Stimulated activated CD8-positive, alpha-beta memory T cell treated with anti-CD3 and anti-CD28 coated beads, Interleukin-7, amount 100 ng/mL, for 48 hours (primary cell): ENCODE measurements around the gene CATSPERD.
"Not testable (repeated sequence)": the region's sequence is repeated elsewhere in the genome, so short reads cannot be mapped to it uniquely, and the experiment has no call there.

ENCODE experiments used
- DNase-seq, 2 donors: peaks; one replicate each; pipeline ENCODE4 v3.0.0-alpha.2; 2020; ENCODE audit warnings: low read depth in 1 of 2; ENCODE audit errors: extremely low read depth in 1 of 2

The CATSPERD gene

GRCh38 chr19:5727453-5728050 lies 7.1 kb downstream of the CATSPERD start:
- no peak for DNase-seq

- not testable (repeated sequence) for DNase-seq
These were observed 12.7 kb downstream of the CATSPERD start for GRCh38 chr19:5733172-5733571.

GRCh38 chr19:5738423-5738822 lies 18.0 kb downstream of the CATSPERD start:
- no peak for DNase-seq

- DNase-seq = no peak
These were observed 21.6 kb downstream of the CATSPERD start for GRCh38 chr19:5742051-5742450.

- DNase-seq = no peak
These were observed 23.2 kb downstream of the CATSPERD start for GRCh38 chr19:5743630-5744029.

DNA sequence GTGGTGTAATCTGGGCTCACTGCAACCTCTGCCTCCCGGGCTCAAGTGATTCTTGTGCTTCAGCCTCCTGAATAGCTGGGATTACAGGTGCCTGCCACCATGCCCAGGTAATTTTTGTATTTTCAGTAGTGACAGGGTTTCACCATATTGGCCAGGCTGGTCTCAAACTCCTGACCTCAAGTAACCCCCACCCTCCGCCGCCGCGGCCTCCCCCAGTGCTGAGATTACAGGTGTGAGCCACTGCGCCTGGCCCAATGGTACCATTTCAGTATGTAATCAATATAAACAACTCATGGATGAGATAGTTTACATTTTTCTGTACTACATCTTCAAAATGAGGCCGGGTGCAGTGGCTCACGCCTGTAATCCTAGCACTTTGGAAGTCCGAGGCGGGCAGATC lies 24.6 kb downstream of the CATSPERD start:
- DNase-seq = not testable (repeated sequence)

- DNase-seq = not testable (repeated sequence)
These were observed 28.5 kb downstream of the CATSPERD start for GRCh38 chr19:5748920-5749319.

- DNase-seq = no peak
These were observed 29.1 kb downstream of the CATSPERD start for GRCh38 chr19:5749505-5749904.

DNA sequence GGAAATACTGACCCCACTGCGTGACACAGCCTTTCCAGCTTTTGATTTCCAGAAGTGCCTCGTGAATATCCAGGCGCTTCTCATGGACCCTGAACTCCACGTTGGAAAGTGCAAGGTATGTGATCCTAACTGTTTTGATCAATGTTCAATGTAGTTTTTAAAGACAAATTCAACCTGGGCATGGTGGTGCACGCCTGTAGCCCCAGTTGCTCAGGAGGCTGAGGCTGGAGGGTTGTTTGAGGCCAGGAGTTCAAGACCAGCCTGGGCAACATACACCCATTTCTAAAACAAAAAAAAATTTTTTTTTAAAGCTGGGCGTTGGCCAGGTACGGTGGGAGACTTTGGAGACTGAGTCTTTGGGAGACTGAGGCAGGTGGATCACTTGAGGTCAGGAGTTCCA lies 31.3 kb downstream of the CATSPERD start:
- no peak for DNase-seq

DNA sequence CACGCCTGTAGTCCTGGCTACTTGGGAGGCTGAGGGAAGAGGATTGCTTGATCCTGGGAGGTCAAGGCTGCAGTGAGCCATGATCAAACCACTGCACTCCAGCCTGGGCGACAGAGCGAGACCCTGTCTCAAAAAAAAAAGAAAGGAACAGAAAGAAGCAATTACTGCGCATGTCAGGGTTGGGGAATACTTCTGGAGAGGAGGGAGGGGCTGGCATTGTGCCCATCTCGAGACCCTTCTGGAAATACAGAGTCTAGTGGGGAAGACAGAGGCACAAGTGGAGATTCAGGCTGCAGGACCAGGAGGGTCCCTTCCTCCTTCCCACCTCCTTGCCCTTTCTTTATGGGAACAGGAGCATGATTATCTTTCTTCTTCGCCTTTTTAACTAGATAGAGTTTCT lies 33.3 kb downstream of the CATSPERD start:
- DNase-seq = no peak

DNA sequence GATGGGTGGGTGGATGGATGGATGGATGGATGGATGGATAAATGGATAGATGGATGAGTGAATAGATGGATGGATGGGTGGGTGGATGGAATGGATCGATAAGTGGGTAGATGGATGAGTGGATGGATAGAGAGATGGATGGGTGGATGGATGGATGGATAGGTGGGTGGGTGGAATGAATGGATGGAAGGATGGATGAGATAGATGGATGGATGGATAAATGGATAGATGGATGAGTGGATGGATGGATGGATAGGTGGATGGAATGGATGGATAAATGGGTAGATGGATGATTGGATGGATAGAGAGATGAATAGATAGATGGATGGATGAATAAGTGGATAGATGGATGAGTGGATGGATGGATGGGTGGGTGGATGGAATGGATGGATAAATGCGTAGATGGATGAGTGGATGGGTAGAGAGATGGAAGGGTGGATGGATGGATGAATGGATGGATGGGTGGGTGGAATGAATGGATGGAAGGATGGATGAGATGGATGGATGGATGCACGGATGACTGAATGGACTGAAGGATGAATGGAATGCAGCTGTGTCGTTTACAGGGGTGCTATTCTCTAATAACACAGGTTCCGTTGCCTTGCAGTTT lies 42.3 kb downstream of the CATSPERD start:
- DNase-seq = no peak

GRCh38 chr19:5765220-5765619 lies 44.8 kb downstream of the CATSPERD start:
- DNase-seq = no peak

- no peak for DNase-seq
These were observed 47.5 kb downstream of the CATSPERD start for GRCh38 chr19:5767949-5768348.

GRCh38 chr19:5772416-5772815 lies 52.0 kb downstream of the CATSPERD start:
- DNase-seq = no peak

- DNase-seq = no peak
These were observed 52.8 kb downstream of the CATSPERD start for GRCh38 chr19:5773276-5773675.

- DNase-seq = no peak
These were observed 54.5 kb downstream of the CATSPERD start for GRCh38 chr19:5774921-5775320.

DNA sequence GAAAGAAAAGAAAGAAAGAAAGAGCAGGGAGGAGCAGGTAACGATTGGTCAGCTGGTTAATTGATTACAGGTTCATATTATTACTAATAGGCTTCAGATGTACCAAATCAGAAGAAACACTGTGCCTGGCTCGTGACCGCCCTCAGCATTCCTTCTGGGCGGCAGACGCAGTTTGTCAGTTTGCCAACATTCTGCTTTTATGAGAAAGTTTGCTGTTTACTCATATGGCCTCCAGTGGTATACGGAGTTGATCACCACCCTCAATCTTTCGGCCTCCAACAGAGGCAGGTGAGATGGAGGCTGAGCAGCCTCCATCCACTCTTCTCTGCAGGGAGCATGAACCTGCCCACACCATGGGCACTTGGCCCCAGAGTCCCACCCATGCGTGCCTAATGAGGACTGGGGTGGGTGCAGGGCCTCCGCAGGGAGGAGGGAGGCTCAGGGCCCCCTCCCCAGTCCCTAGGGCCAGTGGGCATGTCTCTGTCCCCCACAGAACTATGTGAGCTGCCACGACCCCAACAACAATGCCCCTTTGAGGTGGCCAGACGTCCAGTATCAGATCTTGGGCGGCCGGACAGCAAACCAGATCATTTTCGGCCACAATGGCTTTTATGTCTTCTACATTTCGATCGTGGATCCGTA lies 55.4 kb downstream of the CATSPERD start:
- DNase-seq = no peak

DNA sequence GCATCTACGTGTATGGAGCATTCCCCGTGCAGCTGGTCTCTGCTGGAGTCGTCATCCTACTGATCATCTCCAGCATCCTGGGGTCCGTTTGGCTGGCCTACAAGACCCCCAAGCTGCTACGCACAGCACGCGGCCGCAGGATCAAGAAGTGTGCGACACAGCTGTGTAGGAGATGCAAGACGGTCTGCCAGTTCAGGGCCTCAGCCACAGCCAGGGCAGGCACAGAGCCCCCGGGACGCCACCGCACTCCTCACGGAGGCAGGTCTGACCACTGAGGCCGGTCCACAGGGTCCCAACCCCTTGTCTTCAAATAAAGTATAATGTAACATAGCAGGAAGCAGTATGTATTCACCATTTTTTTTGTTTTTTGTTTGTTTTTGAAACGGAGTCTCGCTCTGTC lies 58.0 kb downstream of the CATSPERD start:
- no peak for DNase-seq

GRCh38 chr19:5780916-5781315 lies 60.5 kb downstream of the CATSPERD start:
- not testable (repeated sequence) for DNase-seq

- DNase-seq = no peak
These were observed 61.9 kb downstream of the CATSPERD start for GRCh38 chr19:5782322-5782721.

- no peak for DNase-seq
These were observed 62.8 kb downstream of the CATSPERD start for GRCh38 chr19:5782945-5783919.
